ENCODE measurements around the gene C1orf21.

The C1orf21 gene

GRCh38 chr1:184562806-184563205 is 176.0 kb downstream of the C1orf21 start:
- no peak for DNase-seq (ENCODE audit: low read depth)
- Histone ChIP-seq H3K36me3 (ENCODE audit: control insufficient read depth, insufficient read depth, low read length, severe bottlenecking) (no peaks in the 10 kb centered on the region), H3K4me3 (ENCODE audit: low read length) (no peak overlapping the region), H3K9ac (ENCODE audit: low read length) (peak overlapping the region; percentile 8), H3K9me3 (ENCODE audit: control insufficient read depth, low read length) (no peaks in the 10 kb centered on the region), H3K27me3 (replicated peaks; ENCODE audit: control insufficient read depth, insufficient read depth, low read length) (no peaks in the 10 kb centered on the region), H3K4me1 (ENCODE audit: control insufficient read depth, insufficient read depth, low read length) (peaks cover 19% of the 10 kb centered on the region)

- Histone ChIP-seq H3K4me3 (ENCODE audit: low read length) (no peak overlapping the region), H3K36me3 (ENCODE audit: control insufficient read depth, insufficient read depth, low read length, severe bottlenecking) (no peaks in the 10 kb centered on the region), H3K4me1 (ENCODE audit: control insufficient read depth, insufficient read depth, low read length) (peaks cover 24% of the 10 kb centered on the region), H3K9ac (ENCODE audit: low read length) (no peak overlapping the region), H3K27me3 (replicated peaks; ENCODE audit: control insufficient read depth, insufficient read depth, low read length) (no peaks in the 10 kb centered on the region), H3K9me3 (ENCODE audit: control insufficient read depth, low read length) (no peaks in the 10 kb centered on the region)
- DNase-seq (ENCODE audit: low read depth), result peak; percentile 68
Observed at GRCh38 chr1:184563308-184563707, 176.5 kb downstream of the C1orf21 start.

- H3K4me1 ChIP-seq (ENCODE audit: control insufficient read depth, insufficient read depth, low read length), result peaks cover 22% of the 10 kb centered on the region
- H3K9ac ChIP-seq (ENCODE audit: low read length), result no peak overlapping the region
- no peaks in the 10 kb centered on the region for H3K9me3 ChIP-seq (ENCODE audit: control insufficient read depth, low read length)
- H3K4me3 ChIP-seq (ENCODE audit: low read length), result no peak overlapping the region
- no peak for DNase-seq (ENCODE audit: low read depth)
- no peaks in the 10 kb centered on the region for H3K27me3 ChIP-seq (replicated peaks; ENCODE audit: control insufficient read depth, insufficient read depth, low read length)
- H3K36me3 ChIP-seq (ENCODE audit: control insufficient read depth, insufficient read depth, low read length, severe bottlenecking), result no peaks in the 10 kb centered on the region
Observed at GRCh38 chr1:184567009-184567408, 180.2 kb downstream of the C1orf21 start.

- no peaks in the 10 kb centered on the region for H3K36me3 ChIP-seq (ENCODE audit: control insufficient read depth, insufficient read depth, low read length, severe bottlenecking)
- no peak overlapping the region for H3K4me3 ChIP-seq (ENCODE audit: low read length)
- H3K4me1 ChIP-seq (ENCODE audit: control insufficient read depth, insufficient read depth, low read length), result peaks cover 15% of the 10 kb centered on the region
- H3K9ac ChIP-seq (ENCODE audit: low read length), result no peak overlapping the region
- DNase-seq (ENCODE audit: low read depth), result peak; percentile 28
- no peaks in the 10 kb centered on the region for H3K9me3 ChIP-seq (ENCODE audit: control insufficient read depth, low read length)
- no peaks in the 10 kb centered on the region for H3K27me3 ChIP-seq (replicated peaks; ENCODE audit: control insufficient read depth, insufficient read depth, low read length)
Observed at GRCh38 chr1:184567637-184568036, 180.8 kb downstream of the C1orf21 start.

- Histone ChIP-seq H3K27me3 (replicated peaks; ENCODE audit: control insufficient read depth, insufficient read depth, low read length) (no peaks in the 10 kb centered on the region), H3K9ac (ENCODE audit: low read length) (no peak overlapping the region), H3K4me1 (ENCODE audit: control insufficient read depth, insufficient read depth, low read length) (peaks cover 10% of the 10 kb centered on the region), H3K4me3 (ENCODE audit: low read length) (no peak overlapping the region), H3K9me3 (ENCODE audit: control insufficient read depth, low read length) (no peaks in the 10 kb centered on the region), H3K36me3 (ENCODE audit: control insufficient read depth, insufficient read depth, low read length, severe bottlenecking) (no peaks in the 10 kb centered on the region)
- no peak for DNase-seq (ENCODE audit: low read depth)
Observed at GRCh38 chr1:184568148-184568547, 181.3 kb downstream of the C1orf21 start.

- no peaks in the 10 kb centered on the region for H3K9me3 ChIP-seq (ENCODE audit: control insufficient read depth, low read length)
- H3K4me3 ChIP-seq (ENCODE audit: low read length), result no peak overlapping the region
- no peak overlapping the region for H3K9ac ChIP-seq (ENCODE audit: low read length)
- H3K36me3 ChIP-seq (ENCODE audit: control insufficient read depth, insufficient read depth, low read length, severe bottlenecking), result no peaks in the 10 kb centered on the region
- DNase-seq (ENCODE audit: low read depth), result no peak
- H3K4me1 ChIP-seq (ENCODE audit: control insufficient read depth, insufficient read depth, low read length), result peaks cover 10% of the 10 kb centered on the region
- H3K27me3 ChIP-seq (replicated peaks; ENCODE audit: control insufficient read depth, insufficient read depth, low read length), result no peaks in the 10 kb centered on the region
Observed at GRCh38 chr1:184569106-184569505, 182.3 kb downstream of the C1orf21 start.

- no peak overlapping the region for H3K9ac ChIP-seq (ENCODE audit: low read length)
- no peaks in the 10 kb centered on the region for H3K9me3 ChIP-seq (ENCODE audit: control insufficient read depth, low read length)
- DNase-seq (ENCODE audit: low read depth), result no peak
- no peaks in the 10 kb centered on the region for H3K27me3 ChIP-seq (replicated peaks; ENCODE audit: control insufficient read depth, insufficient read depth, low read length)
- H3K4me1 ChIP-seq (ENCODE audit: control insufficient read depth, insufficient read depth, low read length), result peaks cover 11% of the 10 kb centered on the region
- no peaks in the 10 kb centered on the region for H3K36me3 ChIP-seq (ENCODE audit: control insufficient read depth, insufficient read depth, low read length, severe bottlenecking)
- no peak overlapping the region for H3K4me3 ChIP-seq (ENCODE audit: low read length)
Observed at GRCh38 chr1:184574588-184574987, 187.8 kb downstream of the C1orf21 start.

GRCh38 chr1:184576822-184577221 is 190.0 kb downstream of the C1orf21 start:
- Histone ChIP-seq H3K4me1 (ENCODE audit: control insufficient read depth, insufficient read depth, low read length) (peaks cover 11% of the 10 kb centered on the region), H3K27me3 (replicated peaks; ENCODE audit: control insufficient read depth, insufficient read depth, low read length) (no peaks in the 10 kb centered on the region), H3K36me3 (ENCODE audit: control insufficient read depth, insufficient read depth, low read length, severe bottlenecking) (no peaks in the 10 kb centered on the region), H3K4me3 (ENCODE audit: low read length) (peak overlapping the region; percentile 61), H3K9ac (ENCODE audit: low read length) (peak overlapping the region; percentile 64), H3K9me3 (ENCODE audit: control insufficient read depth, low read length) (peaks cover 5% of the 10 kb centered on the region)
- no peak for DNase-seq (ENCODE audit: low read depth)

GRCh38 chr1:184577319-184577718 is 190.5 kb downstream of the C1orf21 start:
- H3K9ac ChIP-seq (ENCODE audit: low read length), result peak overlapping the region; percentile 64
- H3K36me3 ChIP-seq (ENCODE audit: control insufficient read depth, insufficient read depth, low read length, severe bottlenecking), result no peaks in the 10 kb centered on the region
- DNase-seq (ENCODE audit: low read depth), result no peak
- peaks cover 5% of the 10 kb centered on the region for H3K9me3 ChIP-seq (ENCODE audit: control insufficient read depth, low read length)
- no peaks in the 10 kb centered on the region for H3K27me3 ChIP-seq (replicated peaks; ENCODE audit: control insufficient read depth, insufficient read depth, low read length)
- H3K4me3 ChIP-seq (ENCODE audit: low read length), result peak overlapping the region; percentile 61
- H3K4me1 ChIP-seq (ENCODE audit: control insufficient read depth, insufficient read depth, low read length), result peaks cover 11% of the 10 kb centered on the region

- Histone ChIP-seq H3K36me3 (ENCODE audit: control insufficient read depth, insufficient read depth, low read length, severe bottlenecking) (no peaks in the 10 kb centered on the region), H3K9ac (ENCODE audit: low read length) (no peak overlapping the region), H3K4me1 (ENCODE audit: control insufficient read depth, insufficient read depth, low read length) (peaks cover 7% of the 10 kb centered on the region), H3K9me3 (ENCODE audit: control insufficient read depth, low read length) (peaks cover 5% of the 10 kb centered on the region), H3K4me3 (ENCODE audit: low read length) (no peak overlapping the region), H3K27me3 (replicated peaks; ENCODE audit: control insufficient read depth, insufficient read depth, low read length) (no peaks in the 10 kb centered on the region)
- DNase-seq (ENCODE audit: low read depth), result no peak
Observed at GRCh38 chr1:184582411-184582810, 195.6 kb downstream of the C1orf21 start.

GRCh38 chr1:184583849-184584248 is 197.0 kb downstream of the C1orf21 start:
- no peak for DNase-seq (ENCODE audit: low read depth)
- Histone ChIP-seq H3K9me3 (ENCODE audit: control insufficient read depth, low read length) (peaks cover 5% of the 10 kb centered on the region), H3K4me3 (ENCODE audit: low read length) (no peak overlapping the region), H3K4me1 (ENCODE audit: control insufficient read depth, insufficient read depth, low read length) (no peaks in the 10 kb centered on the region), H3K36me3 (ENCODE audit: control insufficient read depth, insufficient read depth, low read length, severe bottlenecking) (no peaks in the 10 kb centered on the region), H3K9ac (ENCODE audit: low read length) (no peak overlapping the region), H3K27me3 (replicated peaks; ENCODE audit: control insufficient read depth, insufficient read depth, low read length) (no peaks in the 10 kb centered on the region)

GRCh38 chr1:184588701-184589100 is 201.9 kb downstream of the C1orf21 start:
- Histone ChIP-seq H3K36me3 (ENCODE audit: control insufficient read depth, insufficient read depth, low read length, severe bottlenecking) (peaks cover 3% of the 10 kb centered on the region), H3K4me3 (ENCODE audit: low read length) (no peak overlapping the region), H3K4me1 (ENCODE audit: control insufficient read depth, insufficient read depth, low read length) (no peaks in the 10 kb centered on the region), H3K9me3 (ENCODE audit: control insufficient read depth, low read length) (no peaks in the 10 kb centered on the region), H3K9ac (ENCODE audit: low read length) (no peak overlapping the region), H3K27me3 (replicated peaks; ENCODE audit: control insufficient read depth, insufficient read depth, low read length) (no peaks in the 10 kb centered on the region)
- DNase-seq (ENCODE audit: low read depth), result no peak
